NOMO-1 treated with DMSO at 0.1 percent for 48 hours (cell line): Measurements from ENCODE around the gene PTTG1IP.
"Not testable (repeated sequence)": the region's sequence is repeated elsewhere in the genome, so short reads cannot be mapped to it uniquely, and the experiment has no call there.

Experiments
- DNase-seq: peaks from one replicate; lab custom pipeline; 2025; ENCODE audit not compliant: unreplicated experiment; lab: John Stamatoyannopoulos, UW

PTTG1IP gene

DNA sequence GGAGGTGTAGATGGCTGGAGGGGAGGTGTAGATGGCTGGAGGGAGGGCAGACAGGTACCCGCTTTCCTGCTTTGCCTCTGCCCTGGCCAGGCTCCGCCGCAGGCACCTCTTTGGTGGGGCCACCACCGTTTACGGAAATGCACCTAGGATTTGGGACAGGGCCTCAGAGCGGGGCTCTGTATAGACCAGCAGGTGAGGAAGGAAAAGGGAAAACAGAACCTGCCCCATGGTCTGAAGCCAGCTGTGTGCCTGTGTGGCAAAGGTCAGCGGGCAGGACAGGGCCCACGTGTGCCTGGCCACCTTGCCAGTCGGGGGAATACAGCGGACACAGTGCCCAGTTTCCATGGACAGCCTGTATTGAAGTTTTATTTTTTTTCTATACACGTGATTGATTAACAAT, 12.1 kb upstream of the PTTG1IP start:
- no peak for DNase-seq

DNA sequence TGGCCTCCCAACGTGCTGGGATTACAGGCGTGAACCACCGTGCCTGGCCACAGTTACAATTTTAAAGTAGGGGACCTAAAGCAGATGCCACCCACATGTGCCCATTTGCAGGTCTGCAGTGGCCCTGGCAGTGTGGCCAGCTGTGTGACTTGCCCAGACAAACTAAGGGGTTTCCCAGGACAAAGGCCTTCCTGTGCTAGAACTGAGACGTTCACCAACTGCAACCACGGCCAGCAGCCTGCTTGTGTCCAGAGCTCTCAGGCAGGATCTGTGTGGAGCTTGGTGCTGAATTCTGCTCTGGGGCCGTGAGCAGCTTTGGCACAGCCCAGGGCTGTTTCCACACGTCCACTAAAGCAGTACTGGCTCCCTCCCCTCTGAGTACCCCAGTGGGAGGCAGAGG, 10.6 kb upstream of the PTTG1IP start:
- no peak for DNase-seq

DNA sequence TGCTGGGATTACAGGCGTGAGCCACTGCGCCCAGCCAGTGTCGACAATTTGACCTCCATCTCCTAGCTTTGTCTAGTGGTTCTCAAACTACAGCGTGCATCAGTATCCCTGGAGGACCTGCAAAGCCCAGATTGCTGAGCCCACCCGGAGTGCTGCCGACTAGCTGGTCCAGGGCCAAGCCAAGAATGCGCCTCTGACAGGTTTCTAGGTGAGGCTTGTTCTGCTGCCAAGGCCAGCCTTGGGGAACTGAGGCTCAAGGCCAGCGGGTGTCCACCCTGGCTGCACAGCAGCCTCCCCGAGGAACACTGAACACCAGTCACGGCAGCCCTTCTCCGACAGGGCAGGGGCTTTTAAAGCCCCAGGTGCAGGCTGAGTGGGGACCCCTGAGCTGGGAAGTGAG, 9.8 kb upstream of the PTTG1IP start:
- no peak for DNase-seq

DNA sequence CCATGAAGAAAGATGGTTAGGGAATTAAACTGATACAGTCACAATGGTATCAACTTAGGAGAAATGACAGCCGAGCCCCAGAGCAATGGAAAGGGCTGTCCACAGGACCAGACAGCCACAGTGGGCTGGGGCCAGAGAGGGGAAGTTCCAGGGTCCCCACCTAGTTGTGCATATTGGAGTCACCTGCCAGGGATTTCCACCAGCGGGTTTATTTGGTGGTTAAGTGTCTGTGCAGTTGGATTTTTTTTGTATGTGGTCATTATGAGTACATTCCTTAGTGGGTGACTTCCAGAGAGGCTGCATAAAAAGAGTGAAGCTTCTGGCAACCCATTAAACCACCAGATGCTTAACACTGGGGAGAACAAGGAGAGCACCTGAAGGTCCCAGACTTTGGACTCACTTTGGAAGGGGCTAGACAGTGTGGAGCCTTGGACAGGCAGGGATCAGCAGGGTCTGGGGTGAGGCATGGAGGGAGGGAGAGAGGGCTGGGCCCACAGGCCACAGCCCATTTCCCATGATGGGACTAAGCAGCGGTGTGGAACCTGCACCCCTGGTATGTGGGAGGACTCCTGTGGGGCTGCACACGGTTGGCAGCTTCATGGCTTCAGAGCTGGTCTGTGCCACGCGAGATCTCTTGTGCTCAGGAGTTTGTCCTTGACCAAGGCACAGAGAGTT, 7.8 kb upstream of the PTTG1IP start:
- no peak for DNase-seq

DNA sequence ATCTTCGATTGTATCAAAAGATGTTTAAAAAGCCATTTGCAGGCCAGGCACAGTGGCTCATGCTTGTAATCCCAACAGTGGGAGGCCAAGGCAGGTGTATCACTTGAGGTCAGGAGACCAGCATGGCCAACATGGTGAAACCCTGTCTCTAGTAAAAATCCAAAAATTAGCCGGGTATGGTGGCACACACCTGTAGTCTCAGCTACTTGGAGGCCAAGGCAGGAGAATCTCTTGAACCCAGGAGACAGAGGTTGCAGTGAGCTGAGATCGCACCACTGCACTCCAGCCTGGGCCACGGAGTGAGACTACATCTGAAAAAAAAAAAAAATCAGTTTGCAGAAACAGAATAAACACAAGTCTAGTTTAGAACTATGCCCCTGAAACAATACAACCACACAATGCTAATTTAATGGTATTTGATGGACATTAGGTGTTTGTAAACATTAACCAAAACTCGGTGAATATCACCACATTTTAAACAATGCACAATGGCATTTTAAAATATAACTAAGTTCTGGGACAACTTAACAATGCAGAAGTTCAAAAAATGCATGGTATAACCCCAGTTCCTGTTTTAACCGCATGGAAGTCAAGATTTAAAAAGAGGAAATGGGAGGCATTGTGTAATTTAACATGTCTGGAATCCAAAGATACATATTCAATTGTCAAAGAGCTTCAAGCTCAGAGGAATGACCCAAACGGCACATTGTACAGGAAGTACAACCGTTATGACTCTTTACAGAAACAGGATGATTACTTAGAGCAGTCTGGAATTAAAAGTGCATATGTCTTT, 7.1 kb upstream of the PTTG1IP start:
- DNase-seq: peak; percentile 98

DNA sequence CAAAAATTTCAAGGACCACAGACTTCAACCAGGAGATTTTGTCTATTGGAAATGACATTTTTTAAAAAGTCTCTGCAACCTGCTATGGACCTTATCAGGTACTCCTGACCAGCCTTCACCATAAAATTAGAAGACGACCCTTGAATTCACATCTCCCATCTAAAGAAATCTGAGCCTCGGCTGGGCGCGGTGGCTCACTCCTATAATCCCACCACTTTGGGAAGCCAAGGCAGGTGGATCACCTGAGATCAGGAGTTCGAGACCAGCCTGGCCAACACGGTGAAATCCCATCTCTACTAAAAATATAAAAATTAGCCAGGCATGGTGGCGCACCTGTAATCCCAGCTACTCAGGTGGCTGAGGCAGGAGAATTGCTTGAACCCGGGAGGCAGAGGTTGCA, 5.7 kb upstream of the PTTG1IP start:
- not testable (repeated sequence) for DNase-seq

DNA sequence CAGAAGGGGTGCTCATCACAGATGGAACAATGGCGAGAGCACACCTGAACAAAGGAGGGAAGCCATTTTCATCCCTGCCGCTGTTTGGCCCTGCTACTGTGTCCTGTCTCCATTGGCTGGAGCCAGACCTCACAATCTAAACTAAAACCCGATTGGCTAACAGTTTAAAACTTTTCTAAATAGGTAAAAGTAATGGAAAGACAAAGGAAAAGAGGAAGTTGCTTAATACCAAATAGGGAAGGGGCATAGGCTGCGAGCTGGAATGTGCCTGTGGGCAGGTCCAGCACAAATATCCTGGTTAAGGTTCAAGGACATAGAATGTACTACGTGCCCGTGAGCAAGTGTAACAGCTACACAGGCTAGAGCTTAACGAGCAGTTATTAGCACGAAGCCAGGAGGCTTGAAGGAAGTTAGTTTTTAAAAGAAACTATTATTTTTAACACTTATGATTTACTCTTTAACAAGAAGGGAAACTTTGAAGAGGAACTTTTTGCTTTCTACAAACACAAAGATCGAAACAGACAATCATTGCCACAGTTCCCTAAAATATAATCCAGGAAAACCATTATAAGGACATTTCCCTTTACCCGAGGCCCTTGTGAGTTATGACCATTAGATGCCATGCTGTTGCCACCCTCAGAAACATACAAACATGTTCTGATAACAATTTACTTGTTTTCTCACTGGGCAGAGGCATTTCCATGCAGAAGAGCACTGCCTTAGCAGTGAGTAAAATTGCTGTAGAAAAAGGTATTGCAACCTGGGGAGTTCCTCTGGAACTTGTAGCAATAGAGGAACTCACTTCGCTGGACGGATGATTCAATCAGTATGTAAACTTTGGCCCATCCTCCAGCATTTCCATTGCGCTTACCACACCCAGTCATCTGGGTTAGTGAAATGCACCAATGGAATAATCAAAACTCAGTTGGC, 4.8 kb upstream of the PTTG1IP start:
- peak; percentile 91 for DNase-seq

DNA sequence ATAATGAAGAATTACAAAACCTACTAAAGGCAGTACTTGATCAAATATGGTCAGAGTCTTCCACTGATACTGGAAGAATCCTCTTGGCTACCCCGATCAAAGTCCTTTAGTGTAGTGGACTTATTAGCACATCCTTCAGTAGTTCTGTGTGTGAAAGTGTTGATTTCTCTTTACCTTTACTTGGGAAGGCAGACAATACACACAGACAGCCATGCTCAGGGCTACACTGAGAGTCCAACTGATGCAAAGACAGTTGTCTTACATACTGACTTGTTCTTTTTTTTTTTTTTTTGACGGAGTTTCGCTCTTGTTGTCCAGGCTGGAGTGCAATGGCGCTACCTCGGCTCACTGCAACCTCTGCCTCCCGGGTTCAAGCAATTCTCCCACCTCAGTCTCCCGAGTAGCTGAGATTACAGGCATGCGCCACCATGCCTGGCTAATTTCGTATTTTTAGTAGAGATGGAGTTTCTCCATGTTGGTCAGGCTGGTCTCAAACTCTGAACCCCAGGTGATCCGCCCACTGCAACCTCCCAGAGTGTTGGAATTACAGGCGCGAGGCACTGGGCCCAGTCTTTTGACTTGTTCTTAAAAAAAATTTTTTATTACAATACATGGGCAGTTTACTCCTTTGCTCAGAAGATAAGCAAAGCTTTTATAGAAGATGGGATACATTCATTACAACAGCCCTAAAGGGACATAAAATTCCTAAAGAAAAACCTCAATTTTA, 3.5 kb upstream of the PTTG1IP start:
- no peak for DNase-seq

DNA sequence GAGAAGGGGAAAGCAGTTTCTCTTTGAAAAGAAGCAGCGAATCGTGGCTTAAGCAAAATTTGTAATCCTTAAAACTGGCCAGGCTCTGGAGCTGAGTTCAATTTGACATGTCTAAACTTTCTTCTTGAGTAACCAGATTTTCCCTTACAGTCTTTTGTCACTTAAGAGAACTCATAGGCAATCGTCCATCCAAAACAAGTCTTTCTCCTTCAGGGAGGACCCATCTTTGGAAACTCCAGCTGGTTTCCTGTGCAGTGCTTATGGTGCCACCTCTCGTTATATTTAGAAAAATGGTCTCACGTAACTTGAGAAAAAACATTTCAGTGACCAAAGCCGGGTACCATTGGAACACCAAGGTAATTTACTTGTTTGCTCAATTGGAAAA, 1.8 kb upstream of the PTTG1IP start:
- peak; percentile 32 for DNase-seq

DNA sequence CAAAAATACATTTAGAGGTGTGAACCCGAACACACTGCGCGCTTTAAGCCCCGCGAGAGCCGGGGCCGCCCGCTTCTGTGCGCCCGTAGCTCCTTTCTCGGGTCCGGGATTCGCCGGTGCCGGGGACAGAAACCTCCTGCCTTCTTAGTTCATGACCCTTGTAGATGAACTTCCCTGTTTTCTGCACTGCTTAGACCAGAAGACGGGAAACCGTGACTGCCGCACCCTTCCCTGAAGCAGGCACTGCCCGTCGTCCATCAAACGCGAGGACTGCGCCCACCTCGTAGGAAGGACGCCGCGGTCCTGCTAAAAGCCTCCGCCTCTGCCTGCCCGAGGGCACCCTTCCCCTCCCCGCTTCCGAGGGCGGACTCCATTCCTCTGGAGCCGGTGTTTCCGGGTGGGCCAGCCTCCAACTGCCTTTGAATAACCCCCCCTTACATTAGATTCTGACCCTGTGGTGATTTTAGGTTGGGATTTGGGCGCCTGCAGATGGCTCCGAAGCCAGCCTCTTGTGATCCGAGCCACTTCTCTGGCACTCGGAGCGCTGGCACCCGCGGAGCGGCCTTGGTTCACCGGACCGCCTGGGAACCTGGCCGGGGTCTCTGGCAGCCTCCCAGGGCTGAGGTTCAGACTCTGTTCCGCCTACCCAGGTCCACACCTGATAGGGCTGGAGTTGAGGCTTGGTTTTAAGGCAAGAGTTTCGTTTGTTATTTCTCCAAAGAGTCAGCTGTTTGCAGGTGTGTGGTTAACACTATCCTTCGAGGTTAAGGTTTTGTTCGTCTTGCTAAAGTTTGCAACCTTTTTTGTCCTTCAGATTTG, 1.2 kb upstream of the PTTG1IP start:
- DNase-seq: peak; percentile 61

DNA sequence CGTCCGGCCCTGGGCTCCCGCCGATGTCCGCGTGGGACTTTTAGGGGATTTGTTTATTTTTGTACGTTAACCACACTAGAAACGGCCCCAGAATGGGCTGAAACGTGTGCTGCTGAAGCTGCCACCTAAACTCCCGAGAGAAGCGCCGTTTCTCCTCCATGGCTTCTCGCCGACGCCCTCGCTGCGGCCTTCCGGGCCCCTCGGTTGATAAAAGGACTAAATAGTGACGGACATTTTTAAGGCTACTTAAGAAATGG, 678 bp upstream of the PTTG1IP start:
- DNase-seq: no peak

DNA sequence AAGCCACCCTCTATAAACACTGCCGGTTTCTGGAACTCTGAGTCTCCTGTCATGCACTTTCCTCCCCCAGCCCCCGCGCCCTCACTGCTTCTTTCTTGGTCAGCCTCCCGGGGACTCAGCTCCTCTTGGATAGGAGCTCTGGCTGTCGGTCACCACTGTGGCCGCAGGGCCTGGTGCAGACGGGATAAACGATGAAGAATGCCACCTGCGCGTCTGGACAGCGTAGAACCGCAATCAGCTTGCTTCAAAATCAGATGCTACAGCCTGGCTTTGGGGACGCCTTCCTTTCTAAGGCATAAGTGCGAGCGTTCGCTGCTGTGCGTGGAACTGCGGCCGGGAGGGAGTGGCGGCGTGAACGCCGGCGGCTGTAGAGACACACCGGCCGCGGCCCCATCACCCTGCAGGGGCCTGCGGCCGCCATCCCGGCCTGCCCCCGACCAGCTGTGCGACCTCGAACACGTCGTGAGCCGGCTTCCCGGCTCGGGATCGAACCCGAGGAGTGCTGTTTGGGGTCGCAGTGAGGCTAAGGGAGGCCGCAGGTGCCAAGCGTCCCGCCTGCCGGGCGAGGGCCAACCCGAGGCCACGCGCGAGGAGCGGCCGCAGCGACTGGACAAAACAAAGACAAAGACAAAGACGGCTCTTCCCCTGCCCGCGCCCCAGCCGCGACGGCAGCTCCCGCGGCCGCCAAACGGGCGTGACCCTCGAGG, 688 bp downstream of the PTTG1IP start:
- DNase-seq: no peak

DNA sequence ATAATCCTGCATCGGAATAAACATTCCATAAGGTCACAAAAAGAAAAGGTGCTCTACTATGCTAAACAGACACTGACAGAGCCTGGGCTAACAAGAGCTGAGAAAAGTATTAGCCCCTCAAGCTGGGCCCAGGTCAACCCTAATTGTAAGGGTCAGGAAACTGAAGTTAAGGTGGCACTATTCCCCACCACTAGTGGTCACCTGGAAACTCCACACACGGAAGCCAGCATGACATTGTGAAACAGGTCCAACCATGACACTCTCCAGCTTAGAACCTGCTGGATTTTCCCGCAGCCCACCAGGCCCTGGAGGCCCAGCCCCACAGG, 1.2 kb downstream of the PTTG1IP start:
- no peak for DNase-seq

DNA sequence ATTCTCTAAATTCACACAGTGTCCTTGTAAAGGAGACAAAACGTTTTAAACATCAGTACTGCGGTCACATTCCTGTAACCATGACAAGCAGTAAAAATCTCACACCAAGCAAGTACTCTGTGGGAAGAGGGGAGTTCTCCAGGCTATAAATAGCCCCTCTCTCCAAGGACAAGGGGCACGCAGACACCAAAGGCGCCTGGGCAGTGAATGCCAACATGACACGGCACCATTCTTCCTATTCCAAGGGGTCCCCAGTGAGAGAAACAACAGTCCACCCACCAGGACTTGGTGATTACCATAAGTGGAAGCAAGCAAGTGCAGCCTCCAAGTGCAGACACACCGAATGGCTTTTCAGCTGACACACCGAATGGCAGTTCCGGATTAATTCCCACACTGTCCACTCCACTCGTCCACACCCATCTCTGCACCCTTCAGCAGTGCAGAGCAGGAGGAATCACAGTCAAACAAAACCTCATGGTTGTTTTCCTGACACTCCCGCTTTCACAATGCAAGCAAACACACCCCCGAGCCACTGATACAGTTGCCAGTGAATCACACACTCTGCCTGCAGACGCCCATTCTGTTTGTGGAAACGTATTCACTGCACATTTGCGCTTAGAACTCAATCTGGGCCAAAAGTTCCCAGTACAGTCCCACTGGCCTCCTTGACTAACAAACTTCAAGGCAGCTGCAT, 1.8 kb downstream of the PTTG1IP start:
- DNase-seq: peak; percentile 17

DNA sequence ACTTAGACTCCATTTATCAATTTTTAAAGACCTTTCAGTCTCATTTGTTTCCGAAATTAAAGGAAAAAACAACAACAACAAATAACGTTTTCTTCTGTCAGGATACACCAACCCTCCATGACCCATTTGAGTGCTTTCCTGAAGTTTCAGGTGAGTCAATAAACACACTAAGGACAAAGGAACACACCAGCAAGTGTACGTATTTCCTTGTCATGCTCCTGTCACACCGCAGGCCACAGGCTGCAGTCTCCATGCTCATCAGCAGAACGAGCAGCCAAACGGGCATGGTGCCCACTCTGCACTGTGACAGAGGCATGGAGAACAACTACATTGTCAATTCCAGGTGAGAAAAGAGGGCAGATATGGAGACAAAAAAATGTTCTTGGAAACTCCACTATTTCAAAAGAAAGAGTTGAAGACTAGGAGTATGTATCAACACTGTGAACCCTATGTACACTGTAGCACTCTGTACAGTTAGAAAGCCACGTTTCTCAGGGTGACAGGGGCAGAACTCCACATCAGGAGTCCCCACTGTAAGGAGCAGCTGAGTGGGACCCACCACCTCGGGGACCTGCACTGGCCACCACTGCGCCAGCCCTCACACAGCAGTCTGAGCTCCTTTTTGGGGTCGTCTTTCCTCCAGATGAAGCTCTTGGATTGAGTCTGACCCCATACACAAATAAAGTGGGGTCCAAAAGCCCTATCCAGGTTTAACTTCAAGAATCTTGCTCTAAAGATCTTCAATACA, 2.6 kb downstream of the PTTG1IP start:
- no peak for DNase-seq

DNA sequence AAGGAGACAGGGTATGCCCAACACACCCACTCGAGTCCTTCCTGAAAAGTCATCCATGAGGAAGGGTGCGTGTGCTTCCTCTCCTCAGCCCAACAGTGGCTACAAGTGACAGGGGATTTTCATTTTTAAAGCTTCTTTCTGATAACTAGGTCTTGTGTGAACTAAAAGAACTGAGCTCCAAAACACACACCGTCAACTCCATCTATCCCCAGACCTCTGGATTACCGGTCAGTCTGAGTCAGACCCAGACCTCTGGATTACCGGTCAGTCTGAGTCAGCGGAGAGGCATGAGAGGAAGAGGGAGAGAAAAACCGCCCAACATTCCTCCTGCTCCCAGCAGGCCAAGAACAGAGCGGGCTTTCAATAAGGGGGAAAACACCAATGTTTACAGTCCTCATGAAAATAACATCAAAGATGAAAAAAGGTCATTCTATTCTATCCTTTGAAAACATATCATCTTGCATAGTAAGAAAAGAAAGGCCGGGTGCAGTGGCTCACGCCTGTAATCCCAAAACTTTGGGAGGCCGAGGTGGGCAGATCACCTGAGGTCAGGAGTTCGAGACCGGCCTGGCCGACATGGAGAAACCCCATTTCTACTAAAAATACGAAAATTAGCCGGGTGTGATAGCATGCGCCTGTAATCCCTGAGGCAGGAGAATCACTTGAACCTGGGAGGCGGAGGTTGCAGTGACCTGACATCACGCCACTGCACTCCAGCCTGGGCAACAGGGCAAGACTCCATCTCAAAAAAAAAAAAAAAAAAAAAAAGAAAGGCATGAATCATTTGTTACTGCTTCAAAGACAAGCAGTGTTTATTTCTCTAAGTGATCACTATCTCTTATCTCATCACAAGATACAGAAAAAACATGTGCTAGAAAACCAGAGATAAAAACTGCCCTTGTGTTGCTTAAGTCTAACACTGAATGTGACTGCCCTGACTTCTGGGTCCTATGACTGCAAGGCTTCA, 3.4 kb downstream of the PTTG1IP start:
- no peak for DNase-seq

DNA sequence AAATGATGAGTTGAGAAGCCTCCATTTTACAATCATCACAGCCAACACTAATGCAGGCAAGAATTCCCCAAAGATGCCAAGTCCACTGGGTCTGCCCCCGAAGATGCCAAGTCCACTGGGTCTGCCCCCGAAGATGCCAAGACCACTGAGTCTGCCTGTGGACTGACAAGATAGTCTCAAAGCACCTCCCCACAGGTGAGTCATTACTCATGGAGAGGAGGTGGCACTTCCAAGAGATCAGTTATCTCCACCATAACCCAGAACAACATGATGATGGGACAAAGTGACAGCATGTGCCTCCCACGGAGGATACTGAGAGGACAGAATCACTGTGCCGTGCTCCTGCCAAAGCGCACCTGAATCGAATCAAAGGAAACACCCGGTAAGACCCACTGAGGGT, 4.8 kb downstream of the PTTG1IP start:
- no peak for DNase-seq
